ENCODE data around the gene EHBP1L1.

- TF ChIP-seq SMC3 (IDR thresholded peaks at IDR 0.05) (no peak), NPAS2 (CRISPR knock-in tag; IDR thresholded peaks at IDR 0.05; ENCODE audit: borderline replicate concordance) (no peak), CTCF (IDR thresholded peaks at IDR 0.05) (no peak), JUN (IDR thresholded peaks at IDR 0.05) (no peak), CEBPB (IDR thresholded peaks at IDR 0.05) (no peak), TFCP2L1 (CRISPR knock-in tag; IDR thresholded peaks at IDR 0.05) (no peak), SREBF2 (IDR thresholded peaks at IDR 0.05) (no peak), EP300 (IDR thresholded peaks at IDR 0.05) (no peak)
- TF ChIP-seq, protein P1, sequence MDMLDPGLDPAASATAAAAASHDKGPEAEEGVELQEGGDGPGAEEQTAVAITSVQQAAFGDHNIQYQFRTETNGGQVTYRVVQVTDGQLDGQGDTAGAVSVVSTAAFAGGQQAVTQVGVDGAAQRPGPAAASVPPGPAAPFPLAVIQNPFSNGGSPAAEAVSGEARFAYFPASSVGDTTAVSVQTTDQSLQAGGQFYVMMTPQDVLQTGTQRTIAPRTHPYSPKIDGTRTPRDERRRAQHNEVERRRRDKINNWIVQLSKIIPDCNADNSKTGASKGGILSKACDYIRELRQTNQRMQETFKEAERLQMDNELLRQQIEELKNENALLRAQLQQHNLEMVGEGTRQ (IDR thresholded peaks at IDR 0.05), result no peak
These were observed 29.5 kb upstream of the EHBP1L1 start for GRCh38 chr11:65546217-65546958.

Data from A549 (cell line).